IMR-90 (cell line): ENCODE data around the gene LGALS3. TPM values are rescaled to one million over a fixed set of nuclear protein-coding genes. Genes with fewer than 3 reads are reported as not detected.

ENCODE experiments used
- ATAC-seq: fragments of 200-7000 bp; cut with Tn5 transposase; 2 replicates; pipeline ENCODE4 v1.9.1; 2020; ENCODE audit warnings: low read depth, mild to moderate bottlenecking, moderate library complexity
- BruUV-seq: library from RNA; stranded (reverse); fragments of 400-500 nt; replicated peaks from 2 replicates; lab custom pipeline; 2021; lab: Mats Ljungman, UMichigan
- CTCF ChIA-PET: fragments of 300-600 bp; formaldehyde crosslinking; extraction: SDS; loops from one replicate; lab custom pipeline; 2021; ENCODE audit warnings: antibody characterized with exemption; lab: Yijun Ruan, JAX
- POLR2A ChIA-PET: fragments of 300-600 bp; sonication (Branson Sonifier 250); formaldehyde crosslinking; loops from one replicate; lab custom pipeline; 2022; ENCODE audit warnings: antibody characterized with exemption; ENCODE audit not compliant: unreplicated experiment; lab: Charles Lee
- DNase-seq: peaks from one replicate; pipeline ENCODE4 v3.0.0; 2013
- H2AFZ ChIP-seq: replicated peaks from 2 replicates; pipeline ENCODE3; 2013; ENCODE audit warnings: low read length, mild to moderate bottlenecking; ENCODE audit not compliant: poor library complexity
- H2AK5ac ChIP-seq: 2 replicates; pipeline ENCODE4 v1.6.1; 2013; ENCODE audit warnings: low read depth, low read length, inconsistent platforms
- H2AK9ac ChIP-seq: replicated peaks from 2 replicates; pipeline ENCODE3; 2013; ENCODE audit warnings: mild to moderate bottlenecking, low read depth, low read length, moderate library complexity; ENCODE audit not compliant: poor library complexity
- H2BK120ac ChIP-seq: 2 replicates; pipeline ENCODE4 v1.6.1; 2013; ENCODE audit warnings: low read depth, low read length, inconsistent platforms
- H2BK15ac ChIP-seq: 3 replicates; pipeline ENCODE4 v1.6.1; 2013; ENCODE audit warnings: low read depth, low read length, inconsistent platforms
- H2BK20ac ChIP-seq: 2 replicates; pipeline ENCODE4 v1.6.1; 2013; ENCODE audit warnings: low read depth, mild to moderate bottlenecking, inconsistent platforms, low read length, moderate library complexity
- H2BK5ac ChIP-seq: 2 replicates; pipeline ENCODE4 v1.6.1; 2013; ENCODE audit warnings: mild to moderate bottlenecking, low read depth, low read length, inconsistent platforms; ENCODE audit not compliant: poor library complexity, severe bottlenecking
- H3K14ac ChIP-seq: replicated peaks from 2 replicates; pipeline ENCODE4 v1.6.1; 2013; ENCODE audit warnings: low read depth, low read length, inconsistent platforms
- H3K18ac ChIP-seq: 2 replicates; pipeline ENCODE4 v1.6.1; 2013; ENCODE audit warnings: low read depth, low read length, control low read depth
- H3K23ac ChIP-seq: 2 replicates; pipeline ENCODE4 v1.6.1; 2013; ENCODE audit warnings: low read depth, low read length, inconsistent platforms
- H3K27ac ChIP-seq: 2 replicates; pipeline ENCODE4 v1.5.1; 2013; ENCODE audit warnings: mild to moderate bottlenecking, control low read depth, low read length; ENCODE audit not compliant: insufficient read depth
- H3K27me3 ChIP-seq: 2 replicates; pipeline ENCODE4 v1.6.1; 2013; ENCODE audit warnings: low read length; ENCODE audit not compliant: control insufficient read depth, insufficient read depth
- H3K36me3 ChIP-seq: 2 replicates; pipeline ENCODE4 v1.6.1; 2013; ENCODE audit warnings: low read length, mixed read lengths; ENCODE audit not compliant: control insufficient read depth, insufficient read depth
- H3K4ac ChIP-seq: 2 replicates; pipeline ENCODE4 v1.6.1; 2013; ENCODE audit warnings: low read depth, low read length, inconsistent platforms
- H3K4me1 ChIP-seq: 2 replicates; pipeline ENCODE4 v1.6.1; 2013; ENCODE audit warnings: low read length, mixed read lengths; ENCODE audit not compliant: control insufficient read depth, insufficient read depth
- H3K4me2 ChIP-seq: 2 replicates; pipeline ENCODE4 v1.6.1; 2013; ENCODE audit warnings: low read depth, mild to moderate bottlenecking, control low read depth, low read length, moderate library complexity
- H3K4me3 ChIP-seq: 2 replicates; pipeline ENCODE4 v1.5.1; 2013; ENCODE audit warnings: low read depth, mild to moderate bottlenecking, control low read depth, low read length, moderate library complexity; ENCODE audit not compliant: insufficient read depth
- H3K56ac ChIP-seq: 2 replicates; pipeline ENCODE4 v1.6.1; 2013; ENCODE audit warnings: low read length, inconsistent platforms; ENCODE audit not compliant: insufficient read depth; ENCODE audit errors: extremely low read depth
- H3K79me1 ChIP-seq, 2 experiments: 2 replicates each; pipeline ENCODE4 v1.6.1; 2013; ENCODE audit warnings: low read length in 2 of 2, inconsistent platforms in 1 of 2, low read depth in 1 of 2
- H3K9ac ChIP-seq: 2 replicates; pipeline ENCODE4 v1.6.1; 2013; ENCODE audit warnings: low read depth, low read length, control low read depth
- H3K9me1 ChIP-seq: 2 replicates; pipeline ENCODE4 v1.6.1; 2013; ENCODE audit warnings: low read length, inconsistent platforms; ENCODE audit not compliant: insufficient read depth
- H3K9me3 ChIP-seq: 2 replicates; pipeline ENCODE4 v1.6.1; 2013; ENCODE audit warnings: low read length; ENCODE audit not compliant: control insufficient read depth, insufficient read depth
- H4K20me1 ChIP-seq: 2 replicates; pipeline ENCODE4 v1.6.1; 2013; ENCODE audit warnings: low read length, inconsistent platforms; ENCODE audit not compliant: insufficient read depth
- H4K5ac ChIP-seq: 2 replicates; pipeline ENCODE4 v1.6.1; 2013; ENCODE audit warnings: mild to moderate bottlenecking, low read depth, low read length, control low read depth
- H4K8ac ChIP-seq, 2 experiments: 2 replicates each; pipeline ENCODE4 v1.6.1; 2013; ENCODE audit warnings: low read depth in 2 of 2, low read length in 2 of 2, control low read depth in 1 of 2, inconsistent platforms in 1 of 2
- H4K91ac ChIP-seq: 2 replicates; pipeline ENCODE4 v1.6.1; 2013; ENCODE audit warnings: low read depth, low read length, inconsistent platforms; ENCODE audit not compliant: insufficient read depth
- CEBPB ChIP-seq: IDR thresholded peaks from 2 replicates; pipeline ENCODE4 v1.6.1; 2012; ENCODE audit warnings: low read depth, low read length, improper control_type of control experiment
- CHD1 ChIP-seq: IDR thresholded peaks from 2 replicates; pipeline ENCODE4 v1.6.1; 2012; ENCODE audit warnings: low read depth, low read length, improper control_type of control experiment
- CTCF ChIP-seq: conservative IDR thresholded peaks from 2 replicates; pipeline ENCODE4 v1.5.1; 2012; ENCODE audit warnings: mild to moderate bottlenecking, low read depth, low read length, improper control_type of control experiment
- ELK1 ChIP-seq: fragments of 150-350 bp; IDR thresholded peaks from 2 replicates; pipeline ENCODE4 v1.6.1; 2016; ENCODE audit warnings: low read depth, mild to moderate bottlenecking, low read length, moderate library complexity, borderline replicate concordance
- FOS ChIP-seq: fragments of 150-350 bp; IDR thresholded peaks from 2 replicates; pipeline ENCODE4 v1.6.1; 2016; ENCODE audit warnings: low read depth, low read length
- MAFK ChIP-seq: IDR thresholded peaks from 2 replicates; pipeline ENCODE4 v1.6.1; 2012; ENCODE audit warnings: low read depth, low read length, improper control_type of control experiment
- MAZ ChIP-seq: IDR thresholded peaks from 2 replicates; pipeline ENCODE4 v1.6.1; 2012; ENCODE audit warnings: low read depth, mild to moderate bottlenecking, low read length, improper control_type of control experiment, moderate library complexity, borderline replicate concordance
- MXI1 ChIP-seq: IDR thresholded peaks from 2 replicates; pipeline ENCODE4 v1.6.1; 2012; ENCODE audit warnings: low read depth, mild to moderate bottlenecking, low read length, moderate library complexity, borderline replicate concordance
- NFE2L2 ChIP-seq: fragments of 150-350 bp; IDR thresholded peaks from 2 replicates; pipeline ENCODE4 v1.6.1; 2016; ENCODE audit warnings: low read depth, mild to moderate bottlenecking, low read length
- POLR2A ChIP-seq: IDR thresholded peaks from 2 replicates; pipeline ENCODE4 v1.6.1; 2012; ENCODE audit warnings: mild to moderate bottlenecking, low read depth, low read length
- RCOR1 ChIP-seq: IDR thresholded peaks from 2 replicates; pipeline ENCODE4 v1.6.1; 2012; ENCODE audit warnings: mild to moderate bottlenecking, low read length, improper control_type of control experiment; ENCODE audit not compliant: insufficient replicate concordance
- SMC3 ChIP-seq: fragments of 150-350 bp; IDR thresholded peaks from 2 replicates; pipeline ENCODE4 v1.6.1; 2016; ENCODE audit warnings: low read depth, mild to moderate bottlenecking, antibody characterized with exemption, low read length, moderate library complexity
- USF2 ChIP-seq: fragments of 150-350 bp; IDR thresholded peaks from 2 replicates; pipeline ENCODE4 v1.6.1; 2017; ENCODE audit warnings: mild to moderate bottlenecking, antibody characterized with exemption, low read length, low read depth
- WGBS, 2 experiments: methylation state at CpG; one replicate each; pipeline versions ENCODE4 v1.1.5 to v1.1.7; 2013; ENCODE audit warnings: missing lambda C conversion rate in 2 of 2; ENCODE audit not compliant: insufficient read length in 1 of 2; ENCODE audit errors: extremely low coverage in 2 of 2; 5-methylcytosine and 5-hydroxymethylcytosine counted together
- dilution Hi-C: fragments of 300-500 bp; cut with HindIII; formaldehyde crosslinking; loops from one replicate; pipeline ENCODE4 v1.14.3; 2018; ENCODE audit warnings: low sequenced_read_pairs; ENCODE audit not compliant: unreplicated experiment
- in situ Hi-C: fragments of 300-500 bp; cut with MboI; formaldehyde crosslinking; loops from 3 replicates; pipeline ENCODE4 v1.14.3; 2019; ENCODE audit warnings: low sequenced_read_pairs, inconsistent platforms, mixed read lengths
- intact Hi-C: fragments of 100-400 bp; cut with micrococcal nuclease; formaldehyde crosslinking; loops from 2 replicates; pipeline ENCODE4 v1.10.0; 2022
- polyA plus RNA-seq, 3 experiments: library from polyadenylated mRNA; depleted of rRNA; stranded (reverse); fragments of >200 nt; gene quantifications; 2 replicates each; pipeline ENCODE4 v1.2.3, GENCODE V29; 2012; ENCODE audit warnings: low replicate concordance in 1 of 3
- total RNA-seq: library from RNA; depleted of rRNA; stranded (reverse); fragments of >200 nt; gene quantifications from 2 replicates; pipeline ENCODE4 v1.2.3, GENCODE V29; 2012

LGALS3 gene
- total and polyA plus RNA-seq, 2 of the 4 experiments (the other 2 are of a cell fraction), result 84.4 to 171 TPM

DNA sequence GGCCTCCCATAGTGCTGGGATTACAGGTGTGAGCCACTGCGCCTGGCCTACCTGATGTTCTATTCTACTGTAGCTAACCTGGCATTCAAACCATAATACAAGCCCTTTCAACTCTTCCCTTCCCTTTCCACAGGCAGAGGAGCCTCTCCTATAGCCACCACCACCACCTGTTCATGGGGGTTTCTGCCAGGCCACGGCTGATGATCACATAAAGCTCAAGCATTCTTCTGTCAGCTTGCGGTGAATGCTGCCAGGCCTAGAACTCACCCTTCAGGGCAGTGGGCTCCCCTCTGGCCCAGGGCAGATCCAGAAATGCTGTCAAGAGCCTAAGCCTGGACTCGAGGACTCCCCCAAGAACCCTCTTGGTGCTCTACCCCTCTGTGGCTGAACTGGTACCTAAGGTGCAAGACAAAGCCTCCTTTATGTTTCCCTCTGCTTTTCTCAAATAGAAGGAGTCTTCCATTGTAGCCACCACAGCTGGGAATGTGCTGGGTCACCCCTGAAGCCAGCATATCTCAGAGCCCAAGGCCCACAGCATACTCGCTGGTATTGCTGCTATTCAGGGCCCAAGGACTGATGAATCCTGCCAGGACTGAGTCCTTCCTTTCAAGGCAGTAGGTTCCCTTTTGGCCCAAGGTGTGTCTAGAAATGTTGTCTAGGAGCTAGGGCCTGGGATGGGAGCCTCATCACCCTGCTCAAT lies 65.8 kb downstream of the LGALS3 start:
- H3K9ac ChIP-seq, result no peak overlapping the region
- no peak overlapping the region for H2BK120ac ChIP-seq
- ChIA-PET CTCF (no interaction called here), POLR2A (interaction anchor here (0.6 kb wide), 1 partner anchor 442 kb away, joined by 4 read pairs; no protein-coding TSS in a partner anchor)
- H2BK20ac ChIP-seq, result no peak overlapping the region
- no peak overlapping the region for H2AK9ac ChIP-seq
- H4K5ac ChIP-seq, result no peak overlapping the region
- H4K8ac ChIP-seq, result no peak overlapping the region
- dilution Hi-C loops, result no loop called here
- H2BK5ac ChIP-seq, result no peak overlapping the region
- no peak overlapping the region for H2AK5ac ChIP-seq
- H2AFZ ChIP-seq, result no peak overlapping the region
- DNase-seq, result no peak
- H3K23ac ChIP-seq, result no peak overlapping the region
- H3K4me2 ChIP-seq, result no peak overlapping the region
- no peak overlapping the region for H3K56ac ChIP-seq
- H3K4me3 ChIP-seq, result no peak overlapping the region
- no peak overlapping the region for H3K18ac ChIP-seq
- no TSS peak for BruUV-seq
- H3K27me3 ChIP-seq, result no peaks in the 10 kb centered on the region
- ATAC-seq, result no peak
- H3K14ac ChIP-seq, result no peak overlapping the region
- no peak overlapping the region for H3K27ac ChIP-seq
- H3K79me1 ChIP-seq, result peaks cover 6 to 9% of the 10 kb centered on the region in 2 experiments
- H3K4ac ChIP-seq, result no peak overlapping the region
- intact Hi-C loops, result no loop called here
- H4K20me1 ChIP-seq, result no peaks in the 10 kb centered on the region
- no peak overlapping the region for H4K91ac ChIP-seq
- no peaks in the 10 kb centered on the region for H3K9me3 ChIP-seq
- no peak overlapping the region for H2BK15ac ChIP-seq
- 79% methylated on average over 2 of the region's 5 CpGs; no CpG with 5 or more reads in 1 of the 2 experiments for WGBS, 2 experiments
- in situ Hi-C loops, result no loop called here
- no peaks in the 10 kb centered on the region for H3K4me1 ChIP-seq
- H3K36me3 ChIP-seq, result no peaks in the 10 kb centered on the region
- H3K9me1 ChIP-seq, result no peaks in the 10 kb centered on the region; the same call in 1 of the 2 replicates
- TF ChIP-seq SMC3 (no peak), CEBPB (no peak), NFE2L2 (no peak), ELK1 (no peak), RCOR1 (no peak), MXI1 (no peak), MAFK (no peak), USF2 (no peak), CHD1 (no peak), MAZ (no peak), POLR2A (no peak), CTCF (no peak), FOS (no peak)
